ENCODE data around the gene SUCLG1.

DNA sequence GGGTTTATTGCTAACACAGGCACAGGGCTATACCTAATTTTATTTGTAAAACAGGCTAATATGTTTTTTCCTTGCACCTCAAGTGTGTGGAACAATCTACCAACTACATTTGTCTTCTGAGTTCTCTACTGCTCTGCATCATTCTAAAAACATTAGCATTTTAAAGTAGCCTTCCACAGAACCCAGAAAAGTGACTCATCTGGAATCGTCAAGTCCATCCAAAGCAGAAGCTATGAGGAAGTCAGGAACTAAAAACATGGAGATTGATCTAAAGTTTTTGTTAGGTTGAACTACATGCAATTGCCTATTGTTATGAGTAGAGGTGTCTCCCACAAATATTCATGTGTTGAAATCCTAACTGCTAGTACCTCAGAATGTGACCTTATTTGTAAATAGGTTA is 70.9 kb downstream of the SUCLG1 start:
- TF ChIP-seq CTCF (IDR thresholded peaks at IDR 0.05; ENCODE audit: poor library complexity) (no peak), EZH2phosphoT487 (IDR thresholded peaks at IDR 0.05; ENCODE audit: low read depth, severe bottlenecking, unreplicated experiment) (no peak), EZH2 (IDR thresholded peaks at IDR 0.05; ENCODE audit: borderline replicate concordance) (no peak)
